ENCODE results near the gene ATP6V1A.

- no peak for TF ChIP-seq EZH2 (IDR thresholded peaks at IDR 0.05; ENCODE audit: borderline replicate concordance, low read depth, low read length, severe bottlenecking)
- TF ChIP-seq CTCF (IDR thresholded peaks at IDR 0.05; ENCODE audit: borderline replicate concordance, extremely low read depth, low read length, poor library complexity, severe bottlenecking): no peak
Measured at GRCh38 chr3:113839551-113839950, 92.7 kb downstream of the ATP6V1A start.

Data from DND-41 (cell line).